NCI-H1436 treated with DMSO at 0.1 percent for 48 hours (cell line): ENCODE measurements around the gene ANKS6.
"Not testable (repeated sequence)": the region's sequence is repeated elsewhere in the genome, so short reads cannot be mapped to it uniquely, and the experiment has no call there.

ENCODE experiments used
- DNase-seq: peaks from one replicate; lab custom pipeline; 2025; lab: John Stamatoyannopoulos, UW

Gene ANKS6

DNA sequence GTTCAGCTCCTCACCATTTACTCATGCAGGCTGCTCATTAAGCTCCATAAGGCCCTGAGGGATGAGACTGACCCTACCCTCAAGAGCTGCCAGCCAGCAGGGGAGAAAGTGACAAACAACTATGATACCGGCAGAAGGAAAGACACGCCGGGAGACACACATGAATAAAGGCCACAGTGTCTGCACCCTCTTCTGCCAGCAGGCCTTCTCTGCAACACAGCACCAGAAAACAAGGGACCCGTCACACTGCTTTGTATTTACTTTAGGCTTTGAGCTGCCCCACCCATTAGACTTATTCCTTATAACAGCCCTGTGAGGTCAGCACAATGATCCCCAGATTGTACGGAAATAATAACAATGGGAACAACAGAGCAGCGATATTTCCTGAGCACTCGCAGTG lies 94.8 kb downstream of the ANKS6 start:
- DNase-seq: no peak

DNA sequence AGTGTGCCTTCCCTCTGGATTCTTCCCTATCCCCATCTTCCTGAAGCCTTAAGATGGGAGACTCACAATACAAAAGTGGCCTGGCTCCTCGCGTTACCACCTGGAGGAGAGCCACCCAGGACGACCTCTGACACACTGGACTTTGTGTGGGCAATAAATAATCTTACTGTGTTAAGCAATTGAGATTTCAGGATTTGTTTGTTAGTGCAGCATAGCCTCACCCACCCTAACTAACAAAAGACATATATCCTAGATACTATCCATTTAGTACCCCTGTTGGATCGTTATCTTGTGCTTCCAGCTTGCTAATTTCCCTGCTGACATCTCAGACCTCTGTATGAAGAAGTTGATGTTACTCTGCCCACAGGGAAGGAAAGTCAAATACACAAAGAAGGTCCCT lies 95.6 kb downstream of the ANKS6 start:
- DNase-seq: no peak

DNA sequence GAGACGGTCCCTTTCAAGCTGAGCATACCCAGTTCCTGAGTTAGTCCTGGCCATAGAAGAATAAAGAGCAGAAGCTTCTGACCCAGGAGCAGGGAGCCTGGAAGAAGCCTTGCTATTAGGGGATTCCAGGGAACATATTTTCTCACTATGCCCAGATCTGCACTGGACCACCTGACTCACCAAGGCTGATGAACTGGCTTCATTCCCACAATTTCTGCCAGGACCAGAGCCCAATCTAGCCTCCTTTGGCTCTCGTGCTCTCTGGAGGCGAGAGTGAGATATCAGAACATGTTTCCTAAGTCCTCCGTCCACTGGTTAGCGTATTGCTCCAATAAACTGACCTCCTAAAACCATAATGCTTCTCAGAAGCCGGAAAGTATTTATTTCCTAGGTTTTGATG lies 97.5 kb downstream of the ANKS6 start:
- DNase-seq: no peak

DNA sequence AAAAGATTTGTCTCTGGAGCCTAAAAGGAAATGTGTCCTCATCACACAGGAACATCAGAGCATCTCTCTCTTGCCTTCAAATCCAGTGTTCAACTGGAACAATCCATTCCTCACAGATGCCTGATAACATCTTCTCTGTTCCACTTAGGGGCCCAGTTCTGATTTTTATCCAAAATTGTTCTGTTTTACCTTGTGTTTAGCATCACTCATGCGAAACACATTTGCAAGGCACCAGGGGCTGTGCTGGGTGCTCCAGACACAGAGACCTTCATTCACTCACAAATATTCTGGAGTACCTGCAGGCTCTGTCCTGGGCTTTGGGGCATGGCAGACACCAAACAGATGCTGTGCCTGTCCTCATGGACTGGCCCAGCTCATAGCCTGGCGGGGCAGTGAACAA lies 101.4 kb downstream of the ANKS6 start:
- no peak for DNase-seq

DNA sequence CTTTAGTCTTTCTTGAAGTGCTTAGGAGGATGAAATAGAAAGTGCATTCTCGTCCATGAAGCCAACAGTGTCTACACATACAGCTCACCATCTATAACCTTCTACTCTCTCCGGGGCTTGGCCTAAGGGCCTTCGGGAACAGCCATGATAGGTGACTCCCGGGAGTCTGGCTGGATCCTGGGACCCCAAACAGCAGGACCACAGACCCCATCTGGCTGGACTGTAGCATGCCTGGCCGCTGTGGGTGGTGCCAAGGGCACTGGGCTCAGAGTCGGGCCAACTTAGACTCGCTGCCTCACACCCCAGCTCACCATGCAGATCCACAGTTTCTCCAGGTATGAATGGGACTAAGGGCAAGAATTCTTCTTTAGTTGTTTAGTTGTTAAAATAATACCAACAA lies 104.0 kb downstream of the ANKS6 start:
- no peak for DNase-seq

DNA sequence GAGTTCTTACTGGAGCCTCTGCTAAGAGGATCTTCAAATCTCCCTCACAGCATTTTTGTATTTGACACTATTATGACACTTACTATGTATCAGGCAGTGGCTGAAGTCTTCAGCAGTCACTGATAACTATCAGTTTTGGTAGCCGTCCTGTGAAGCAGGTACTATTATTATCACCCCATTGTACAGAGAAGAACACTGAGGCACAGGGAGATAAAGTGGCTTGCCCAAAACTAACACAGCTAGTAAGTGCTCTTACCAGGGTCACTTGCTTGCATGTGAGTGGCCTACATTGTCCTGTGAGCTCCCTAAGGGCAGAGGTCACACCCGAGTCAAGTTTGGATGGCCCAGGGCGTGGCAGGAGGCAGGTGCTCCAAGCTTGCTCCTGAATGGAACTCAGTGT lies 104.5 kb downstream of the ANKS6 start:
- DNase-seq: no peak

DNA sequence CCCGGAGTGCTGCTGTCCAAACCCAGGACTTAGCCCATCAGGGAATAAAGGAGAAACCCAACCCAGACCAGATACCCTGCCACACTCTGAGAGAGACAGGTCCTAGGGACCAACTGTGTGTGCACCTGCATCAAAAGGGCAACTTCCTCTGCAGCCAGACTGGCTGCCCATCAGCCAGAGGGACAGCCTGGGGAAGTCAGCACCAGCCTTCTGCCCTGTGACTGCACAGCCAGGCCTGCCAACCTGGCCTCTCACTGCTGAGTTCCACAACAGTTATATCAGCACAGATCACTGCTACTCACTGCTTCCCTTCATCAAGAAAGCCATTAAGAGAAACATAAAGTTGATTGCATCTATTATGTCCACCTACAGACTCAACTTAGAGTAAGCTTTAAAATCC lies 105.7 kb downstream of the ANKS6 start:
- DNase-seq: no peak

DNA sequence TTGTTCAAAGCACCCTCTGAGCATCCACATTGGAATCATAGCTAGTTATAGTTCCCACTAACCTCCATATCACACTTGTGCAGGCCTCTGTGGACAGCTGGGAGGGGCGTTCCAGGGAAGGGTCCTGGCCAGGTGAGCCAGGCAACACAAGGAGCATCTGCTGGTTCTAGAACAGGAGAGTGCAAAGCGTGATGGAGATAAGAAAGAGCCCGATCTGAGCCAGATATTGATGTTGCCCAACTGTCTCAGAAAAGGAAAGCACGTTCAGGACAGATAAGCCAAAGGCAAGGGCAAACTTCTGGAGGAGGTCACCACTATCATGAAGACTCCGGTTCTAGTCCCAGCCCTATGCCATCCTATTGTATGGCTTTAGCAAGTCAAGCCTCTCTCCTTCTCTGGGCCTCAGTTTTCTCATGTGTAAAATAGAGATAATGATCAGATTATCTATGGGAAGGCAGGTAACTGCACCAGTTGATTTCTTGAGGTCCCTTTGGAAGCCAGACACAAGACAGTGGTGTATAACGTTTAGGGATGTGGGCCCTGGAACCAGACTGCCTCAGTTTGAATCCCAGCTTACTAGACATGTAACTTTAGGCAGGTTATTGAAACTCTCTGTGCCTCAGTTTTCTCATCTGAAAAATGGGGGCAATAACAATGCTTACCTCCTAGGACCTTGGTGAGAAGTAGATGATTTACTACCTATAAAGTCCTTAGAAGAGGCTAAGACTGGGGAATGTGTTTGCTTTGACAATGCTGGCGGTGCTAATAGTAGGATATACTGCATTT lies 107.5 kb downstream of the ANKS6 start:
- DNase-seq: no peak

DNA sequence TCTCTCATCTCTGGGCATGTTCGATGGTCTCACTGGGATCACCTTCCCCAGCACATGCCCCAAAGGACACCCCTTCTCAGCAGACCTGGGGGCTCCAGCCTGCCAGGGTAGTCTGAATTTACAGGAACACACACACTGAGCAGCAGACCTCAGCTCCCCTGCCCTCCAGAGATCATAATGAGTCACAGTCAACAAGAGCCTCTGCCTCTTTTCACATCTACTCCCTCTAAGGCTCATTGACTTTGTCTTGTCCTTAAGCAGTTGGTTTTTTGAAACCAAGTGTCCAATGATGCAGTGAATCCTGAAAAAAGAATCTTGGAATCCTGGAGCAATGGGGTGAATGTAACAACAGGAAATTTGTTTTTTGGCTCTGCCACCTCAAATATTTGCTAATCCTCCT lies 108.4 kb downstream of the ANKS6 start:
- DNase-seq: no peak

DNA sequence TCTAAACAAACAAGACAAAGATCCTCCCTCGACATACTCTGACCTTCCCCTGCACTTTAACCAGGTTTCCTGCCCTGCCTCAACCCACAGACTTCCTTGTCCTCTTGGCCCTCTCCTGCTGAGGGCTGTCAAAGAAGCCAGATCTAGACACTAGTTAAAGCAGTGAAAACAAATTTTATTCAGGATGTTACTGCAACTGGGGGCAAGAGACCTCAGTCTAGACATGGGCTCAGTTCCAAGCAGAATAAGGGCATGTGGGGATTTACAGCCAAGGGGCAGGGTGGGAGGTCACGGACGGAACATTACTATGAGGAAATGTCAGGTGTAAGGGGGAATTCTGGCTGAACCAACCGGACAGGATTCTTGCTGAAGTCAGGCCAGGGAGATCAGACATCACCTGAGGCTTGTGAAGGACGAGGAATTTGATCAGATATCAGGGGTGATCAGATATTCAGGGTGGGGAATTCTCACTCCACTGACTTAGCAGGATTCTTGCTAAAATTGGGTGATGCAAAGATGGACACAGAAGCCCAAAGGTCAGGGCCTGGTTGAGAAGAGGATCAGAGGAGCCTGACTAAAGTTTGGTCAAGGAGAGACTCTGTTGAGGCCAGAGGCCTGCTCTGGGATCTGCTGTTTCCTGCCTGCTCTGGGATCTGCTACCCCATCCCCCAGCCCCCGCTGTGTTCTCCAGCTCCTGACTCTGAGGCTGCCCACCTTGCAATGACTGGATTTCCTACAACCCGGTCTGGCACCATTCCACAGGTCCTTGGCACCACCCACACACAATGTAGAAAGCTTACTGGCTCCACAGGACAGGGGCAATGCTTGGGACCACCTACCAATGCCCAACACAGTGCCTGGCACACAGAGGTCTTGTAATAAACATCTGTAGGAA lies 109.1 kb downstream of the ANKS6 start:
- DNase-seq: no peak

DNA sequence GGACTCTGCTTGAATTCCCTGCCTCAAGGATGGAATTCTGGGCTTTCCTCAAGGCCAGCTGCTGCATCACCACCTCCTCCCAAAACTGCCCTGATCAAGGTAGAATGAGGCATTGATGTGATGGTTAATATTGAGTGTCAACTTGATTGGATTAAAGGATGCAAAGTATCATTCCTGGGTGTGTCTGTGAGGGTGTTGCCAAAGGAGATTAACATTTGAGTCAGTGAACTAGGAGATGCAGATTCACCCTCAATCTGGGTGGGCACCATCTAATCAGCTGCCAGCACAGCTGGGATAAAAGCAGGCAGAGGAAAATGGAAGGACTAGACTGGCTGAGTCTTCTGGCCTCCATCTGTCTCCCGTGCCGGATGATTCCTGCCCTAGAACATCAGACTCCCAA lies 111.5 kb downstream of the ANKS6 start:
- DNase-seq: not testable (repeated sequence)
